CD4-positive, alpha-beta memory T cell (primary cell): ENCODE results near the gene BMAL1. TPM values are rescaled to one million over a fixed set of nuclear protein-coding genes. Genes with fewer than 3 reads are reported as not detected.

Experiments used
- polyA plus RNA-seq, 2 donors: library from polyadenylated mRNA; unstranded; fragments of 300-500 nt; fragmentation: Illumina TruSeq; gene quantifications; one replicate each; pipeline ENCODE4 v1.2.3, GENCODE V29; 2021
- total RNA-seq, 2 experiments: library from RNA; stranded (reverse); gene quantifications; one replicate each; pipeline ENCODE4 v1.2.3, GENCODE V29; 2021

BMAL1 gene
- total and polyA plus RNA-seq, 4 experiments from 2014 or later = 18.8 to 112 (median 69.9) TPM

Other genes starting within 250 kb of the BMAL1 start
- gene BTBD10, start 185.4 kb downstream of the BMAL1 start, total RNA-seq = 10 to 100 TPM; 22.4 to 22.6 TPM
- 10 to 100 TPM; 11.5 to 13.7 TPM for gene BTBD10, start 185.4 kb downstream of the BMAL1 start, polyA plus RNA-seq
- gene PTH, start 218.2 kb downstream of the BMAL1 start, total RNA-seq = not detected
- not detected for gene PTH, start 218.2 kb downstream of the BMAL1 start, polyA plus RNA-seq